Cortex of kidney (tissue), 1 donor: ENCODE measurements around the gene PDPK1.
"Not testable (repeated sequence)": the region's sequence is repeated elsewhere in the genome, so short reads cannot be mapped to it uniquely, and the experiment has no call there.

Source experiments
- DNase-seq: peaks from one replicate; lab custom pipeline; 2025; lab: John Stamatoyannopoulos, UW

Gene PDPK1

GRCh38 chr16:2540912-2541311 lies 3.1 kb downstream of the PDPK1 start:
- not testable (repeated sequence) for DNase-seq

- not testable (repeated sequence) for DNase-seq
These were observed 3.6 kb downstream of the PDPK1 start for GRCh38 chr16:2541409-2541808.

DNA sequence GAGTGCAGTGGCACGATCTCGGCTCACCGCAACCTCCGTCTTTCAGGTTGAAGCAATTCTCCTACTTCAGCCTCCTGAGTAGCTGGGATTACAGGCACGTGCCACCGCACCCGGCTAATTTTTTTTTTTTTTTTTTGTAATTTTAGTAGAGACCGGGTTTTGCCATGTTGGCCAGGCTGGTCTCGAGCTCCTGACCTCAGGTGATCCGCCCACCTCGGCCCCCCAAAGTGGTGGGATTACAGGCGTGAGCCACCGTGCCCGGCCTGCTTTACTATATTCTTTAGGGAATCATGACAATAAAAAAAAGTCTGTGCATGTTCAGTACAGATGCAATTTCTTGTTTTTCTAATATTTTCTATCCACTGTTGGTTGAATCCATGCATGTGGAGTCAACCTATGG lies 6.0 kb downstream of the PDPK1 start:
- not testable (repeated sequence) for DNase-seq

DNA sequence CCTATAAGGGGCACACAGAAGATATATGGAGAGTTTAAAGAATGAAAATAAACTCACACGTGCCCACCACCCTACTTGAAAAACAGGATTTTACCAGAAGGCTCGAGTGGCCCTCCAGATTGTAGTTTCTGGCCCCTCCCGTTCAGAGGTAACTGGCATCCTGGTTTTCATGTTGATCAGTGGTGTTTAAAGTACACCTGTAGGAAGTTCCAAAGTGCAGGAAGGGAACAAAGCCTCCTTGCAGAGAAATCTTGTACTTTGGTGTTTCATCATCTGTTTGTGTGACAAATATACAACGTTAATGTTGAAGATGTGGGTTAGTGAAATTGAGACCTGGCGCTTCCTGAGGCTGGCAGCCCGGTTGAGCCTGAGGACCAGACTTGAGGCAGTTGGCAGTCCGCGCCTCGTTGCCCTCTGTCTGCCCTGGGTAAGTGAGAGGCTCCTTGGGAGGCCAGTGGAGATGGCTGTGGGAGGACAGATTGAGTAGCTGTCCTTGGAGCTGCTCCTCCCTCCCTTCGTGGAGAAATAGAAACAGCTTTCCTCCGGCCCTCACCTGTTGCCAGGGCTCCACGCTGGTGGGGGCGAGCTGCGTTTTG lies 12.6 kb downstream of the PDPK1 start:
- DNase-seq: not testable (repeated sequence)

- not testable (repeated sequence) for DNase-seq
These were observed 13.6 kb downstream of the PDPK1 start for GRCh38 chr16:2551420-2551889.

DNA sequence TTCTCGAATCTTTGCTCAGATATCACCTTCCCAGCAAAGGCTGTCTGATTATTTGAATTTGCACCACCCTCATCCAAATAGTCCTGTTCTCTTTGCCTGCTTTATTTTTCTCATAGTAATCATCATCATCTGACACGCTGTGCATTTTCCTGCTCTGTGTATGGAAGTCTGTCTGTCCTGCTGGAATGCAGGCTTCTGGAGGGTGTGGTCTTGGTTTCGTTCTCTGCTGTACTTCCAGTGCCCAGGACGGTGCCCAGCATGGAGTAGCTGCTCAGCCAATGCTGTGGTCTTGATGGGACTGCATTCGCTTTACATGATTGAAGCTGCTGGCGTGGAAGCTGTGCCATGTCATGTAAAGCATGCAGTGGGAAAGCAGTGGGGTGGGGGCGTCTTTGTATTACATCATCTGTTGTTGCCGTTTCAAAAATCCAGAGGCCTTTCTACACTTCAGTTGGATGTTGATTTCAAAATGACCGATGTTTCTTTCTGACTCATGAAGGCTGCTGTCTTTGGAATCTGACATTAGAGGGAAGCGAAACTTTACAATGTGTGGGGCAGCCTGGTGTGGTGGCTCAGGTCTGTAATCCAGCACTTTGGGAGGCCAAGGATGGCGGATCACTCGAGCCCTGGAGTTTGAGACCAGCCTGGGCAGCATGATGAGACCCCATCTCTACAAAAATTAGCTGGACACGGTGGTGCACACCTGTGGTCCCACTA lies 17.0 kb downstream of the PDPK1 start:
- DNase-seq: not testable (repeated sequence)

- not testable (repeated sequence) for DNase-seq
These were observed 19.3 kb downstream of the PDPK1 start for GRCh38 chr16:2557150-2557549.

- DNase-seq: not testable (repeated sequence)
These were observed 22.4 kb downstream of the PDPK1 start for GRCh38 chr16:2560131-2560797.

DNA sequence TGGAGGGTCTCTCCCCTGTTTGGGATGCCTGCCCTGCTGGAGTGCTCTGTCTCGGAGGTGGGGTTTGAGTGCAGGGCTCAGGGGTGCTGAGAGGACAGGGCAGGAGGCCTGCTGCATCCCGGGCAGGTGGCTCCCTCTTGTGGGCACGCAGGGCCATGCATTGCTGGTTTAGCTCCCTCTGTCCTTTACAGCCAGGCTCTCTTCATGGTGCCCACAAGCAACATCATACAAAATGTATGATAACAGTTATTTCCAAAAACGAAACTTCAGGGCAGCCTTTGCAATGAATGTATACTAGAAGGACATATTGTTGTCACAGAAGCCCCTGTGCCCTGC lies 22.9 kb downstream of the PDPK1 start:
- not testable (repeated sequence) for DNase-seq

DNA sequence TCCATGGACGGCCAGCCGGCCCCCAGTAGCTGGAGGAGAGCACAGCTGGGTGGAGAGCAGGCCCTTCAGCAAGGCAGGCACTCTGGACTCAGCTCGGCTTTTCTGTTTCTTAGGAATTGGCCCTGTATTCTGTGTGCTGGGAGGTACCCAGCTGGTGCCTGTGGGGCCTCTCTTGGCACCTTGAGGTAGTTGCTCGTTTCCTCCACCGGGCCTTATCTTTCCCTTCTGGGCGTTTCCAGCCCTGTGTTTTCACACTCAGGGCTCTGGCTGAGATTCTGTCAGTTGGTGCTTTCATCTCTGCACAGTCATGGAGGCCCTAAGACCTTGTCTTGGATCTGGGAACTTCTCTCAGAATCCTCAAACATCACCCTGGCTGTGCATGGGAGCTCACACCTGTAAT lies 29.7 kb downstream of the PDPK1 start:
- not testable (repeated sequence) for DNase-seq

- not testable (repeated sequence) for DNase-seq
These were observed 30.8 kb downstream of the PDPK1 start for GRCh38 chr16:2568573-2568972.

DNA sequence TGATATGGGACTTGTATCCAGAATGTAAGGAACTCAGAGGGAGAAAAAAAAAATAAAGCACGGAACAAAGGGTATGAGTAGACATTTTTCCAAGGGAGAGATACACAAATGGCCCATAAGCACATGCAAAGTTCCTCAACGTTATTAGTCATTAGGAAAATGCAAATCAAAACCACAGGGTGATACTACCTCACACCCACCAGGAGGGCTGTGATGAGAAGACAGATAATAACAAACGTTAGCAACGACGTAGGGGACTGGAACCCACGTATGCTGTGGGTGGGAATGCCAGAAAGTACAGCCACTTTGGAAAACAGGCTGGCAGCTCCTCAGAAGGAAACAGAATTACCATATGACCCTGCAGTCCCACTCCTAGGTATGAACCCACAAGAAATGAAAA lies 34.9 kb downstream of the PDPK1 start:
- not testable (repeated sequence) for DNase-seq

GRCh38 chr16:2575839-2576238 lies 38.0 kb downstream of the PDPK1 start:
- DNase-seq: not testable (repeated sequence)

- not testable (repeated sequence) for DNase-seq
These were observed 39.2 kb downstream of the PDPK1 start for GRCh38 chr16:2577044-2577443.

DNA sequence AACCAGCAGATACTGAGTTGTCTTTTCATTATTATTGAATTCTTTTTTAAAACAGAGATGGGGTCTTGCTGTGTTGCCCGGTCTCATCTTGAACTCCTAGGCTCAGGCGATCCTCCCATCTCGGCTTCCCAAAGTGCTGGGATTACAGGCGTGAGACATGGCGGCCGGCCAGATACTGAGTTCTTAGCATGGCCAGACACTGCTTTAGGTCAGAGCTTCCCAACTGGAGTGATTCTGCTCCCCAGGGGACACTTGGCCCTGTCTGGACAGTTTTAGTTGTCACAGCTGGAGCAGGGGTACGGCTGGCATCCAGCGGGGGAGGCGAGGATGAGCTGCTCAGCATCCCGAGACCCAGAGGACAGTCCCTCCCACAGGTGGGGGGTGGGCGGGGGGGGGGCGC lies 41.1 kb downstream of the PDPK1 start:
- DNase-seq: not testable (repeated sequence)

DNA sequence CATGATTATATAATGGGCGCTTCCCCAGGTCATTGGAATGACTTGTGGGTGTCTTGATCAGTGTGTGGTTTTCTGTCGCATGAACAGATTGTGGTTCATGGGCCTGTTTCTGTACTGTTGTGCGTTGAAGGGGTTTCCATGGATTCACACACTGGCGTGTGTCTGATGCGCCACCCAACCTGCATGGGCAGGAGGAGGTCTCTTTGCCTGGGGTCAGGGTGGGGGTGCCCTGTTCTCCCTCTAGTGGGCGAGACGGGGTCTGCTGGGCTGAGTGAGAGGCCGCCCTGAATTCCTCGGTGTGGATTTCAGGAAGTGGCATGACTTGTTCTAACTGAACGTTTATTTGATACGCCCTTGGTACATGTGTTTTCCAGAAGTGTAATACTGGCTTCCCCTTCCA lies 42.3 kb downstream of the PDPK1 start:
- not testable (repeated sequence) for DNase-seq

DNA sequence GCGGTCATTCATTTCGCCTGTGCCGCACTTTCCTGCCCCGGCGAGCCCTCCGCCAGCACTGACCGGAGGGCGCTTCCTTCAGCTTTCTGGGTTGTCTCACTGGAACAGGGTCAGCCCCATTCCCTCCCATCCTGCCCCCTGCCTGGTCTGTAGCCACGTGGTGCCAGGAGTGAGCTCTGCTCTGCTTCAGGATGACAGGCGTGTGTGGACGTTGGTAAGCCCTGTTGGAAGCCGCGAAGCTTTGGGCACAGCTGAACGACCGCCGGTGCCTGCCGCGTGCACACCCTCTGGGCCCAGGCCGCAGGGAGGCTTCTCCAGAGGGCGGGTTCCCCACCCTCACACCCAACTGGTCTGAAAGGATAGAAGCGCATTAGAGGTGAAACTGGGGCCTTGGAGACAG lies 43.0 kb downstream of the PDPK1 start:
- not testable (repeated sequence) for DNase-seq

GRCh38 chr16:2584729-2585650 lies 47.2 kb downstream of the PDPK1 start:
- no peak for DNase-seq

GRCh38 chr16:2585651-2586081 lies 47.8 kb downstream of the PDPK1 start:
- no peak for DNase-seq

- DNase-seq: no peak
These were observed 48.4 kb downstream of the PDPK1 start for GRCh38 chr16:2586241-2586640.

GRCh38 chr16:2586901-2587480 lies 49.2 kb downstream of the PDPK1 start:
- no peak for DNase-seq
